Adrenal gland (tissue), 12 donors: ENCODE measurements around the gene GPC5. TPM values are rescaled to one million over a fixed set of nuclear protein-coding genes. Genes with fewer than 3 reads are reported as not detected.

Experiments
- DNase-seq, 7 donors: peaks; one replicate each; pipeline ENCODE4 v3.0.0-alpha.2; 2019 to 2020
- H3K27ac ChIP-seq, 5 donors: fragments of 200-600 bp; sonication (generic) in 4 of 5; 1 replicate in 3 of 5; 2 replicates in 2 of 5; pipeline versions ENCODE4 v1.5.1 to v1.8.0; 2016 to 2020; ENCODE audit warnings: mild to moderate bottlenecking in 1 of 5
- H3K27me3 ChIP-seq: fragments of 200-600 bp; 2 replicates; pipeline ENCODE4 v1.8.0; 2021
- H3K36me3 ChIP-seq, 2 donors: fragments of 200-600 bp; replicated peaks in 1 of 2; 1 replicate in 1 of 2; 2 replicates in 1 of 2; pipeline versions ENCODE4 v1.5.1 to v1.8.0; 2018 to 2022
- H3K4me1 ChIP-seq, 2 donors: fragments of 200-600 bp; replicated peaks in 1 of 2; 1 replicate in 1 of 2; 2 replicates in 1 of 2; pipeline versions ENCODE4 v1.5.1 to v1.8.0; 2018 to 2021
- H3K4me3 ChIP-seq, 4 donors: fragments of 200-600 bp; sonication (generic) in 3 of 4; one replicate each; pipeline ENCODE4 v1.5.1; 2016 to 2018
- H3K9me3 ChIP-seq, 3 donors: fragments of 200-600 bp; sonication (generic) in 1 of 3; replicated peaks in 1 of 3; 1 replicate in 2 of 3; 2 replicates in 1 of 3; pipeline versions ENCODE4 v1.5.1 to v1.8.0; 2016 to 2021
- CTCF ChIP-seq, 6 experiments: fragments of 450-650 bp in 4 of 6; fragments of 200-600 bp in 2 of 6; sonication (generic) in 1 of 6; IDR thresholded peaks; 1 replicate in 5 of 6; 2 replicates in 1 of 6; pipeline versions ENCODE4 v1.5.1 to v1.8.0; 2016 to 2021; ENCODE audit warnings: antibody characterized with exemption in 6 of 6, mild to moderate bottlenecking in 2 of 6, moderate library complexity in 1 of 6
- POLR2A ChIP-seq, 2 donors: fragments of 450-650 bp; IDR thresholded peaks; one replicate each; pipeline ENCODE4 v1.6.1; 2017; ENCODE audit warnings: antibody characterized with exemption in 2 of 2, mild to moderate bottlenecking in 2 of 2, moderate library complexity in 1 of 2
- WGBS, 4 donors: extraction: QIAGEN DNeasy Blood & Tissue Kit in 2 of 4; methylation state at CpG; one replicate each; pipeline versions ENCODE4 v1.1.5 to v1.1.7; 2013 to 2017; 5-methylcytosine and 5-hydroxymethylcytosine counted together
- intact Hi-C, 2 donors: fragments of 100-400 bp; cut with DNase I; formaldehyde crosslinking; loops; one replicate each; pipeline versions ENCODE4 v1.14.1 to v1.15.0; 2022 to 2023
- polyA plus RNA-seq, 3 donors: library from polyadenylated mRNA; stranded (reverse); fragments of 200-250 nt in 2 of 3; fragments of 350-450 nt in 1 of 3; fragmentation: Illumina TruSeq in 1 of 3; extraction: RNeasy Lipid Tissue Mini Kit (QIAGEN cat#74804) in 1 of 3; gene quantifications; one replicate each; pipeline ENCODE4 v1.2.3, GENCODE V29; 2013 to 2014
- total RNA-seq, 9 donors: library from RNA; depleted of rRNA in 4 of 9; stranded (reverse); fragments of >200 nt in 4 of 9; fragments of 120-200 nt in 1 of 9; fragmentation: NEBNext Ultra II Directional in 1 of 9; extraction: Animal tissue kit (Norgen Biotek cat#: 25700) in 1 of 9; gene quantifications; one replicate each; pipeline versions ENCODE4 v1.1.0 to v1.2.4, GENCODE V29; 2013 to 2023
- donor health status: healthy with polysubstance abuse.
- donor health status: Bipolar disorder and iron deficiency.
- donor health status: DM: yes; HTN: yes; CAD: no.
- donor health status: DM: no; HTN: no; CAD: no.
- donor health status: DM: no; HTN: no; CAD: no.
- donor health status: DM: yes; HTN: yes; CAD: no.

Gene GPC5
- total and polyA plus RNA-seq, 12 donors: 0.24 to 7.7 (median 2.1) TPM; not detected in 4

- H3K27ac ChIP-seq: no peak overlapping the region
- H3K9me3 ChIP-seq: no peaks in the 10 kb centered on the region
- H3K27me3 ChIP-seq: no peaks in the 10 kb centered on the region
- H3K4me3 ChIP-seq: no peak overlapping the region
- intact Hi-C loops: no loop called here
- no peaks in the 10 kb centered on the region for H3K36me3 ChIP-seq
- no peak for TF ChIP-seq POLR2A (IDR thresholded peaks at IDR 0.05)
- TF ChIP-seq CTCF (IDR thresholded peaks at IDR 0.05): no peak
- WGBS, 4 donors: 89 to 91% (median 89%) methylated on average over 3 of the region's 3 CpGs
- no peaks in the 10 kb centered on the region for H3K4me1 ChIP-seq
- no peak for DNase-seq
These were observed 219.9 kb downstream of the GPC5 start for GRCh38 chr13:91618315-91618714.

GRCh38 chr13:91620670-91621141 lies 222.3 kb downstream of the GPC5 start:
- intact Hi-C loops: no loop called here
- Histone ChIP-seq H3K4me1 (no peaks in the 10 kb centered on the region), H3K36me3 (no peaks in the 10 kb centered on the region), H3K4me3 (no peak overlapping the region), H3K9me3 (no peaks in the 10 kb centered on the region), H3K27me3 (no peaks in the 10 kb centered on the region), H3K27ac (no peak overlapping the region)
- WGBS, 4 donors: 62 to 72% (median 68%) methylated on average over 2 of the region's 2 CpGs
- no peak for DNase-seq
- no peak for TF ChIP-seq CTCF (IDR thresholded peaks at IDR 0.05)

- TF ChIP-seq POLR2A (IDR thresholded peaks at IDR 0.05): no peak
- TF ChIP-seq CTCF (IDR thresholded peaks at IDR 0.05): no peak
- no peak overlapping the region for H3K27ac ChIP-seq
- WGBS, 4 donors: 80 to 84% (median 82%) methylated on average over 3 of the region's 3 CpGs
- no peaks in the 10 kb centered on the region for H3K4me1 ChIP-seq
- H3K36me3 ChIP-seq: no peaks in the 10 kb centered on the region
- no peak for DNase-seq
- H3K27me3 ChIP-seq: no peaks in the 10 kb centered on the region
- H3K9me3 ChIP-seq: no peaks in the 10 kb centered on the region
- intact Hi-C loops: no loop called here
- H3K4me3 ChIP-seq: no peak overlapping the region
These were observed 222.7 kb downstream of the GPC5 start for GRCh38 chr13:91621161-91621560.

GRCh38 chr13:91621963-91622362 lies 223.5 kb downstream of the GPC5 start:
- intact Hi-C loops: no loop called here

More at GRCh38 chr13:91621963-91622362, 223.5 kb downstream of the GPC5 start:
- H3K36me3 ChIP-seq: no peaks in the 10 kb centered on the region
- H3K4me1 ChIP-seq: no peaks in the 10 kb centered on the region
- TF ChIP-seq CTCF (IDR thresholded peaks at IDR 0.05): no peak
- no peak for TF ChIP-seq POLR2A (IDR thresholded peaks at IDR 0.05)
- H3K4me3 ChIP-seq: no peak overlapping the region
- no peaks in the 10 kb centered on the region for H3K27me3 ChIP-seq
- no peak overlapping the region for H3K27ac ChIP-seq
- H3K9me3 ChIP-seq: no peaks in the 10 kb centered on the region
- whole genome bisulfite sequencing, 4 donors: 83 to 92% (median 83%) methylated on average over 1 of the region's 1 CpG; no CpG with 5 or more reads in 1 of the 4 donors
- DNase-seq: no peak
